ENCODE results near the gene GUCD1.

DNA sequence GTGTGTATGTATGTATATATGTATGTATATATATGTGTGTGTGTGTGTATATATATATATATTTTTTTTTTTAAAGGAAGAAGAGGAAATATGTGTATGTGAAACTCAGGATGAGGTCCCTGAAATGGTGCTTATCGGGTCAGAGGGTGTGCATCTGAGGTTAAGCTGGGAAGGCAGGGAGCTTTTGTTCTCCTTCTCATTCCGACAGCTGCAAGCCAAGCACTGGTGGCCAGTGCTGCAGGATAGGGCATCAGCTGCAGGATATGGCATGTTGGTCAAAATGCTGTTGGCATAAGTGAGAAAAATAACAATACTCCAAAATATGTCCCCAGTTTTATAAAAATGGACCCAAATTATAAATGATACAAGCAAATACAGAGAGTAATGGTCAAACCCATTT lies 8.3 kb upstream of the GUCD1 start:
- TF ChIP-seq EZH2 (IDR thresholded peaks at IDR 0.05; ENCODE audit: insufficient read depth, poor library complexity, severe bottlenecking), result no peak
- no peak for TF ChIP-seq EZH2phosphoT487 (IDR thresholded peaks at IDR 0.05; ENCODE audit: insufficient read depth, low read depth)

Data from GM23248 (cell line).